HG02798 (cell line): Measurements from ENCODE around the gene VPS54.
"Not testable (repeated sequence)": the region's sequence is repeated elsewhere in the genome, so short reads cannot be mapped to it uniquely, and the experiment has no call there.

Source experiments
- ATAC-seq: cut with Tn5 transposase; IDR thresholded peaks from one replicate; pipeline ENCODE4 v1.9.1; 2021; ENCODE audit warnings: mild to moderate bottlenecking; ENCODE audit not compliant: unreplicated experiment, poor library complexity

VPS54 gene

GRCh38 chr2:63942788-63943187, 76.4 kb downstream of the VPS54 start:
- no peak for ATAC-seq

GRCh38 chr2:63932104-63932503, 87.1 kb downstream of the VPS54 start:
- not testable (repeated sequence) for ATAC-seq

- no peak for ATAC-seq
These were observed 92.4 kb downstream of the VPS54 start for GRCh38 chr2:63926815-63927214.

- ATAC-seq, result no peak
These were observed 104.9 kb downstream of the VPS54 start for GRCh38 chr2:63914311-63914710.

- no peak for ATAC-seq
These were observed 116.2 kb downstream of the VPS54 start for GRCh38 chr2:63903003-63903402.

- no peak for ATAC-seq
These were observed 117.1 kb downstream of the VPS54 start for GRCh38 chr2:63902149-63902548.

GRCh38 chr2:63899639-63900038, 119.6 kb downstream of the VPS54 start:
- no peak for ATAC-seq

- ATAC-seq, result no peak
These were observed 120.4 kb downstream of the VPS54 start for GRCh38 chr2:63898839-63899238.

- no peak for ATAC-seq
These were observed 125.1 kb downstream of the VPS54 start for GRCh38 chr2:63894167-63894566.

- ATAC-seq, result no peak
These were observed 126.1 kb downstream of the VPS54 start for GRCh38 chr2:63893163-63893562.

- no peak for ATAC-seq
These were observed 127.7 kb downstream of the VPS54 start for GRCh38 chr2:63891488-63892030.

GRCh38 chr2:63890678-63891077, 128.6 kb downstream of the VPS54 start:
- ATAC-seq, result no peak

GRCh38 chr2:63888490-63889402, 130.5 kb downstream of the VPS54 start:
- ATAC-seq, result peak; percentile 80

GRCh38 chr2:63888053-63888452, 131.2 kb downstream of the VPS54 start:
- ATAC-seq, result no peak

- no peak for ATAC-seq
These were observed 132.8 kb downstream of the VPS54 start for GRCh38 chr2:63886445-63886844.

- no peak for ATAC-seq
These were observed 136.7 kb downstream of the VPS54 start for GRCh38 chr2:63882395-63883105.

GRCh38 chr2:63881205-63881604, 138.0 kb downstream of the VPS54 start:
- ATAC-seq, result no peak

GRCh38 chr2:63880625-63881024, 138.6 kb downstream of the VPS54 start:
- ATAC-seq, result no peak

GRCh38 chr2:63879876-63880433, 139.3 kb downstream of the VPS54 start:
- no peak for ATAC-seq

GRCh38 chr2:63878486-63878885, 140.7 kb downstream of the VPS54 start:
- ATAC-seq, result no peak

- no peak for ATAC-seq
These were observed 142.9 kb downstream of the VPS54 start for GRCh38 chr2:63876311-63876710.
